Measurements from ENCODE around the gene SH2D7.

DNA sequence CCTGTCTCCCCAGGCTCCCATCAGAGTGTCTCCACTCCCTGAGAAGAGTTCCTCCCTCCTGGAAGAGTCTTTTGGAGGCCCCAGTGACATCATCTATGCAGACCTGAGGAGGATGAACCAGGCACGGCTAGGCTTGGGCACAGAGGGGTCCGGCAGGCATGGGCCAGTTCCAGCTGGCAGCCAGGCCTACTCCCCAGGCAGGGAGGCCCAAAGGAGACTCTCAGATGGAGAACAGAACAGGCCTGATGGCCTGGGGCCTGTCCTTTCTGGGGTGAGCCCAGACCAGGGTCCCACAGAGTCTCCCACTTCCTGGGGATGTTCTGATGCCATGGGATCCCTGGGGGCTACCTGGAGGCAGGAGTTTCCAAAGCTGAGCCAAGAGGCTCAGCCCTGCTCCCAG, 8.5 kb downstream of the SH2D7 start:
- TF ChIP-seq, protein P1, sequence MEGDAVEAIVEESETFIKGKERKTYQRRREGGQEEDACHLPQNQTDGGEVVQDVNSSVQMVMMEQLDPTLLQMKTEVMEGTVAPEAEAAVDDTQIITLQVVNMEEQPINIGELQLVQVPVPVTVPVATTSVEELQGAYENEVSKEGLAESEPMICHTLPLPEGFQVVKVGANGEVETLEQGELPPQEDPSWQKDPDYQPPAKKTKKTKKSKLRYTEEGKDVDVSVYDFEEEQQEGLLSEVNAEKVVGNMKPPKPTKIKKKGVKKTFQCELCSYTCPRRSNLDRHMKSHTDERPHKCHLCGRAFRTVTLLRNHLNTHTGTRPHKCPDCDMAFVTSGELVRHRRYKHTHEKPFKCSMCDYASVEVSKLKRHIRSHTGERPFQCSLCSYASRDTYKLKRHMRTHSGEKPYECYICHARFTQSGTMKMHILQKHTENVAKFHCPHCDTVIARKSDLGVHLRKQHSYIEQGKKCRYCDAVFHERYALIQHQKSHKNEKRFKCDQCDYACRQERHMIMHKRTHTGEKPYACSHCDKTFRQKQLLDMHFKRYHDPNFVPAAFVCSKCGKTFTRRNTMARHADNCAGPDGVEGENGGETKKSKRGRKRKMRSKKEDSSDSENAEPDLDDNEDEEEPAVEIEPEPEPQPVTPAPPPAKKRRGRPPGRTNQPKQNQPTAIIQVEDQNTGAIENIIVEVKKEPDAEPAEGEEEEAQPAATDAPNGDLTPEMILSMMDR (IDR thresholded peaks at IDR 0.05; ENCODE audit: low read depth, low read length): no peak
- TF ChIP-seq EZH2phosphoT487 (IDR thresholded peaks at IDR 0.05; ENCODE audit: low read depth): no peak
